HG03060 (cell line): Measurements from ENCODE around the gene OPRD1.
"Not testable (repeated sequence)": the region's sequence is repeated elsewhere in the genome, so short reads cannot be mapped to it uniquely, and the experiment has no call there.

Experiments used
- ATAC-seq: cut with Tn5 transposase; IDR thresholded peaks from one replicate; pipeline ENCODE4 v1.9.1; 2021; ENCODE audit warnings: low read depth, moderate number of reproducible peaks; ENCODE audit not compliant: unreplicated experiment

Gene OPRD1

DNA sequence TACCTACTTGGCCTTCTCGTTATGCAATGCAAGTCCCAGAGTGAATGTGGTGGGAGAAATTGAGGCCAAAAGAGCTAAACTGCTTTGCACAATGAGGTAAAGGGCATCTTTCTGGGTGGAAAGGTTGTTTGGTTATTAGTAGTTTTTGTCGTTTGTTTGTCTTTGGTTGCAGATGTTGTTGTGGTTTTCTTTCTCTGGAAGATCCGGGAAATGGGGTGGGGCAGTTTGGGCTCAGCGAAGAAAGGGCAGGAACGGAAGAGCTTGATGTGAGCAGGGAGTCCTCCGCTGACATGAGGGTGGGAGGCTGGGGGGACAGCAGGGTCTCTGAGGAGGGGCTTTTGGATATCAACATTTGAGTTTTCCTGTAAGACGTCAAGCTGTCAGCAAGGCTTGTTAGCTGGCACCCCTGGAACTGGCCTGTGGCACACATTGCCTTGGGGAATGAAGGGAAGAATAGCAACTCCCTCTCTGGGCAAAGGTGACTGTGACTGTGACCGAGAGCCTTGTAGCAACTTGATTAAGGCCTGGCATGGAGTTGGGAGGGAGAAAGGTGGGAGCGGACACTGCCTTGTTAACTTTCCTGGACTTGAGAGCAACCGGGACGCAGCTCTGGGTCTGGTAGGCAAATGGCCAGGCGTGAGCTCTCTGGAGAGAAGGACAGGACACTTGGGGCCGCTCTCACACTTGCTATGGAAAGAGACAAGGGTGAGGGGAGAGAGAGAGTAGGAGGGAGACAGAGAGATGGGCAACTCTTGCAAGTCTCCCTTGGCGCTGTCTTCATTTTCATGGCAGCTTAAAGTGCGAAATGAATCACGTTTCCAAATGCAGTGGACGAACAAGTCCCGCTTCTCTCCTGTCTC is 15.4 kb upstream of the OPRD1 start:
- no peak for ATAC-seq

DNA sequence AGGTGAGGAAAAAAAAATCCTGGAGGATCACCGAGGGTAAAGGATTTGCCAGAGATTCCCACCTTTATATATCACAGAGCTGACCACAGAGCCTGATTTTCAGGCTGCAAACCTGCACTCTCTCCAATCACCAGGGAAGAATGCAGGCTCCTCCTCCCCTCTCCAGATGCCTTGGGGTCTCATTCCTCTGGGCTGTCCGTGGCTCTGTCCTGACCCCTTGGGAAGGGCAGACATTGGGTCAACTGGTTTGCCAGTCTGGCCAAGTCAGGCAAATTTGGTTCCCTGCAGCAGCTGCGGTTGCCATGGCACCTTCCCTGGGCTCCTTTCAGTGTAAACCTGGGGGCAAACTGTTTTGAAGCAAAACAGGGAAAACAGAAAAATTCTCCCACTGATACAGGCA is 11.6 kb upstream of the OPRD1 start:
- ATAC-seq = no peak

DNA sequence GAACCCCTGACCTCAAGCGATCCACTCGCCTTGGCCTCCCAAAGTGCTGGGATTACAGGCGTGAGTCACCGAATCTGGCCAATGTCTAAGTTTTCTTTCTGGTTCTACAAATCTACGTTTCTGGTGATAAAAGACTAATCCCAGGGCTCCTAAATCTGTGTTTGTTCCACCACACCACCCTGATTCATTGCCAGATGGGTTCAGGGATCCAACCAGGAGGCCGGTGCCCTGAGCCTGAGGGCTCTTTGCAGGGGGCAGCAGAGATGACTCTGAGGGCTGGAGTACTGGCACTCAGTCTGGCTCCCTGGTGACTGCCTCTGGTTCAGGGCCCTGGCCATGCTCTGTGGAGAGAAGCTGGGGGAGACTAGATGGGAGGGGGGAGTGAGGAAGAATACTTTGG is 10.5 kb upstream of the OPRD1 start:
- ATAC-seq = no peak

DNA sequence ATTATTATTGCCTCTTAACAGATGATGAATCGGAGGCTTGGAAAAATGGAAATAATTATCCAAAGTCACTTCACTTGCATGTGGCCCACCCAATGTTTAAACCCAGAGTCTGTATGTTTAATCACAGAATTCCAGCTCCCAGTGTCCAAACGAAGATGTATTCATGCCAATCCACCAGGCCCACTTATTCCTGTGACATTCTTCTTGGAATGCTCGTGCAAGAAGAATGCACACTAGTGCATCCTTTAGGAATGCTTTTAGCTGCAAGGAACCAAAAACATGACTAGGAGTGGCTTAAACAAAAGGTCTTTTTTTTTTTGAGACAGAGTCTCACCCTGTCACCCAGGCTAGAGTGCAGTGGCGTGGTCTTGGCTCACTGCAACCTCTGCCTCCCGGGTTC is 8.9 kb upstream of the OPRD1 start:
- ATAC-seq = no peak

DNA sequence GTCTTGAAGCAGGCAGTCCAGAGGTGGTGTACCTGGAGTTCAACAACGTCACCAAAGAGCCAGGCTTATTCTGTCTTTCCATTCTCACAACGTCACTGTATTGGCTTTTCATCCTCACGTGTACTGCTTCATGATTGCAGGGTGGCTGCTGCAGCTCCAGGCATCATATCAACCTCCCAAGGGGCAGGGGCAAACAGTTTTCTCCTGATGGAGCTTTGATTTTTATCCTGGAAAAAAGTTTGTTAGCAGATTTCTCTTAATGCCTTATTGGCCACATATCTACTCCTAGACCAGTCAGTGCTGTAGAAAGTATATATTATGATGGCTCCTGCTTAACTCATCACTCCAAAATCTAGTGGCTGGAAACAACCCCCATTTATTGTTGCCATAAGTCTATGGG is 8.3 kb upstream of the OPRD1 start:
- no peak for ATAC-seq

DNA sequence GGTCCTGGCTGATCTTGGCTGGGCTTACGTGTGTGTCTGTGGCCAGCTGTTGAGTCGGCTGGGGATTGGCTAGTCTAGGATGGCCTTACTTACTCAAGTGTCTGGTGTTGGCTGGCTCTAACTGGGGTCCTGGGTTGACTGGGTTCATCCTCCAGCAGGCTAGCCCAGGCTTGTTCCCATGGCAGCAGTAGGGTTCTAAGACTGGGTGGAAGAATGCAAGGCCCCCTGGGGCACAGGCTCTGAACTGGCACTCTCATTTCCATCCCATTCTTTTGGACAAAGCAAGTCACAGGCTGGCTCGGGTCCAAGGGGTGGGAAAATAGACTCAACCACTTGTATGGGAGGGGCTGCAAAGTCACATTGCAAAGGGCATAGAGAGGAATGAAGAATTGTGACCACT is 7.9 kb upstream of the OPRD1 start:
- no peak for ATAC-seq

- no peak for ATAC-seq
These were observed 4.9 kb upstream of the OPRD1 start for GRCh38 chr1:28807046-28807445.

DNA sequence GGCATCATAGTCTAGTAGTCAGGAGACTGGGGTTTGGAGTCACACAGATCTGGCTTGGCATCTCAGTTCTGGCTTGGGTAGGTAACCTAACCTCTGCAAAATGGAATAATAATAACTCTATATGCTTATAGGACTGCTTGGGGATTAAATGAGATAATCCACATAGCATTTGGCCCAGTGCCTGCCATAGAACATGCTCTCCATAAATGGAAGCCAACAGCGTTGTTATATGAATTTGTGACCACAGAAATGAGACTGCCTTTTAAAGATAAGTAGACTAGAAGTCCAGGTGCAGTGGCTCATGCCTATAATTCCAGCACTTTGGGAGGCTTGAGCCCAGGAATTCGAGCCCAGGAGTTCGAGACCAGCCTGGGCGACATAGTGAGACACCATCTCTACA is 4.0 kb upstream of the OPRD1 start:
- no peak for ATAC-seq

GRCh38 chr1:28811369-28811765 is 603 bp upstream of the OPRD1 start:
- ATAC-seq = no peak

DNA sequence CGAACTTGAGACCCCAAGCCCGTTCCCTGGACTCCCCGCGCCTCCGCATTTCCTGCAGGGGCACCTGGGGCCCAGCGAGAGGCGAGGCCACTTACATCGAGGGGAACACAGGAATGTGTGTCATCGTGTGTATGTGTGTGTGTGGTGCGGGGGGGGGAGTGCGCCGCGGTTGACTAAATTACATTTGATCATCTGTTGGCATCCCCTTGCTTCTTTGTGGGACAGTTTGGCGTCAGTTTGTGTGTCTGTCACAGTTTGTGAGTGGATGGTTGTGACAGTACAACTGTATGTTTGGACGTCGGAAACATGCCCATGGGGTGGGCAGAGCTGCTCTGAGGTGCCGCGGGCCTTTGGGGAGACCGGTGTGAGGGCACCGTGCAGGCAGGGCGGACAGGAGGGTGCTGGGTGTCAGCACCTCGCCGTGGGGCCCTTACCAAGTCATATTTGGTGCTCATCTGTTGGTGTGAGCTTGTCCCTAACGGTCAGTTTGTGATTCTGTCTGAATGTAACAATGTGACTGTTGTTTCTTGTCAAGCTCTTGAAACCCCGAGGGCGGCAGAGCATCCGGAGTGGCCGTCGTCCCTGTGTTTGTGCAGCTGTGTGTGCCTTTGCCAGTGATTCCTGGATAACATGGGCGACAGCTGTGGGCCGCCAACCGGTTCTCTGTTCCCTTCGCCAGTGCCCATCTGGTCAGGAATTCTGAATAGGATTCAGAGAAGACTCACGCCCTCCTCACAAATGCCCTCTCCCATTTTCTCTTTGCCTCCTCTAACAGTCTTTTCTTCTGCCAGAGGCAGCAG is 899 bp downstream of the OPRD1 start:
- ATAC-seq = no peak

DNA sequence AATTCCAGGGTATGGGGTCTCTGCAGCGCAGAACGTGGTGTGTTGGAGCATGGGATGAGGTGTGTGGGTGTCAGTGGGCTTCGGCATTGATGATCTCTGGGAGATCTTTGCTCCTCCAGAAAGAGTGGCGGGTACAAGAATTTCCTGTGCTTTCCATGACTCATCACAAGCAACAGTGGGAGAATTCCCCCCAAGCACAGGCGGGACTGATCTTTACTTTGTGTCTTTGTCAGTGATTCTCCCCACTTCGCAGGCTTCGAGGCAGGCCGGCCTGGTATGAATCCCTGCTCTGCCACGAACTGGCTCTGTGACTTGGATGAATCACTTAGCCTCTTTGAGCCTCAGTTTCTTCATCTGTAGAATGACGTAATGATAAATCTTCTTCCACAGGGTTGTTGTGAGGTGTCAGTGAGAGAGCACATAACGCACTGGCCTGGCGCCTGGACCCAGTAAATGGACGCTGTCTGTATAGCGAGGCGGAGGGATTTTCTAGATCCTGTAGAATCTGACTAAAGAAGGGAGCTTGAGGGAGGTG is 2.0 kb downstream of the OPRD1 start:
- no peak for ATAC-seq

GRCh38 chr1:28815533-28816185 is 3.7 kb downstream of the OPRD1 start:
- ATAC-seq = no peak

DNA sequence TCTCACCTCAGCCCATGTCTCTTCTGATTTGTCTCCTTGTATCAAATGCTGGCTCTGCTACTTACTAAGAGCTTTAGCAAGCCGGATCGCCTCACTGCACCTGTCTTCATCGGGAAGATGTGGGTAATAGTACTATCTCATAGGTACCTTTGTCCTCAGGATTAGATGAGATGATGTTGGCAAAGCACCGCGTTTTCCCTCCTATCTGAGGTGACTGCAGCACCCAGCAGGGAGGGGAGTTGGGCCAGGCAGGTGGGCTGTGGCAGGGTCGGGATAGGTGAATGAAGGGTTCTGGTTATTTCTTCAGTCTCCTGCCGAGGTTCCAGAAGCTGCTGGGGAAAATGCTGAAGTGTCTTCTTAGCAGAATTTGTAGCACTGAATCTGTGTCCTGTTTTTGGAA is 5.2 kb downstream of the OPRD1 start:
- ATAC-seq = no peak

DNA sequence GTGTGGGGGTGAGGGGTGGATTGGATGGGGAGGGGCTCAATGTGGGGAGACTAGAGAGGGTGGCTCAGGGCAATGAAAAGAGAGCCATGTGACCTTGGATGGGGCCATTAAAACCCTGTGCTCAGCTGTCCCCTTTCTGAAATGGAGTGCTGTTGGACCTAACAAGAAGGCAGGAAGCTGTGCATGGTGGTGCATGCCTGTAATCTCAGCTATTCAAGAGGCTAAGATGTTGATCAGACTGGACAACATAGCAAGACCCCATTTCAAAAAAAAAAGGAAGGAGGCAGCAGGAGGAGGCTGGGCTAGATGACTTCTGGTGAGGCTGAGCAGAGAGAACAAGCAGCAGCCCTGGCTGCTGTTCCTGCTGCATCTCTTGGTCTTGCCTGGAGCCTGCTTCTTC is 7.0 kb downstream of the OPRD1 start:
- no peak for ATAC-seq

DNA sequence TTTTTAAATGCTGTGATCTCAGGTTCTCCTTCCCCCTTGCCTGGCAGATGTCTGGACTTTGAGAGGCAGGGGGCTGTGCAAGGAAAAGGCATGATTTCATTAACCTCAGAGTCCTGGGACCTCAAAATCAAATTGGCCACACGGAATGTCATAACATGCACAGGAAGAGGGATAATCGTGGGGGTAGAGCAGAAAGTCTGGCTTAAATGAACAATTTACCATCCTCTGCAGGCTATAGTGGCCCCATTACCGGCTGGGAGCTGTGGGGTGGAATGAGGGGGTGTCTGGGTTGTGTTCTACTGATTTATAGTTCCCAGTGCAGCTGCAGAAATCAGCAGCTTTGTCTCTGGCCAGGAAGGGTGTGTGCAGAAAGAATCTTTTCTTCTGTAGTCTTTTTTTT is 10.8 kb downstream of the OPRD1 start:
- ATAC-seq = no peak

DNA sequence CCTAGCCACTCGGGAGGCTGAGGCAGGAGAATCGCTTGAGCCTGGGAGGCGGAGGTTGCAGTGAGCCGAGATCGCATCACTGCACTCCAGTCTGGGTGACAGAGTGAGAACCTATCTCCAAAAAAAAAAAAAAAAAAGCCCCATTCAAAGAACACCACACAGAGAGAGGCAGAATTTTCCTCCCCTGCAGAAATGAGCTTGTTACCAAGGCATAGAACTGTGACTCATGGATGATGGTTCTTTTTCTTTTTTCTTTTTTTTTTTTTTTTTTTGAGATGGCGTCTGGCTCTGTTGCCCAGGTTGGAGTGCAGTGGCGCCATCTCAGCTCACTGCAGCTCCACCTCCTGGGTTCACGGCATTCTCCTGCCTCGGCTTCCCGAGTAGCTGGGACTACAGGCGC is 12.1 kb downstream of the OPRD1 start:
- ATAC-seq = not testable (repeated sequence)

GRCh38 chr1:28828227-28828858 is 16.4 kb downstream of the OPRD1 start:
- not testable (repeated sequence) for ATAC-seq

DNA sequence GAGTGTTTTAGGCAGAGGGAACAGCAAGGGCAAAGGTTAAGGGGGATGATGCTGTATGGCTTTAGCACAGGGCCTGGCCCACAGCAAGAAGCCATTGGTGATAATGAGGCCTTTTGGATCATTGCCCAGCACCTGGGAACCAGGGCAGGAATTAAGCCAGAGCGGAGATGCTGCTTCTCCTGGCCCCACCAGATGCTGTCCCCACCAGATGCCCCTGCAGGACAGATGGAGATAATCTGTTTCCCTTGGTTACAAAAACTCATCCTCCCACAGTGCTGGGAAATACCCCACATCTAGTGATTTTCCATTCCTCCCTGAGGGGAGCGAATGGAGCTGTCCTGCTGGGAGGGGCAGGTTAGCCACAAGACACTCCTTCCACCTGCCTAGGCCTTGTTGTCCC is 18.8 kb downstream of the OPRD1 start:
- ATAC-seq = no peak

GRCh38 chr1:28832966-28833365 is 21.0 kb downstream of the OPRD1 start:
- ATAC-seq = no peak

DNA sequence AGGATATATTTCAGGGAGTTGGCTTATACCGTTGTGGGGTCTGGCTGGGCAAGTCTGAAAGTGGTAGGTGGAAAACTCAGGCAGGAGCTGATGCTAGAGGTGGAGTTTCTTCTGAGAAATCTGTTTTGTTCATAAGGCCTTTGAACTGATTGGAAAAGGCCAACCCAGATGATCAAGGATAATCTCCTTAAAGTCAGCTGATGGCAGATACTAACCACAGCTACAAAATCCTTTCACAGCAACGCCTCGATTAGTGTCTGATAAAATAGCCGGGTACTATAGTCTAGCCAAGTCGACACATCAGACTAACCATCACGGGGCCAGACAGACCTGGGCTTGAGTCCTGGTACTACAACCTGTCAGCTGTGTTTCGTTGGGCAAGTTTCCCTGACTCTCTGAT is 21.4 kb downstream of the OPRD1 start:
- ATAC-seq = no peak

- ATAC-seq = no peak
These were observed 23.3 kb downstream of the OPRD1 start for GRCh38 chr1:28835237-28835650.
